Measurements from ENCODE around the gene PRL. TPM values are rescaled to one million over a fixed set of nuclear protein-coding genes. Genes with fewer than 3 reads are reported as not detected.

PRL gene
- total RNA-seq, 1 donor = not detected

- Histone ChIP-seq H3K4me3 (ENCODE audit: insufficient read depth, low read length) (no peak overlapping the region), H3K4me1 (ENCODE audit: insufficient read depth, low read length) (peaks cover 24% of the 10 kb centered on the region), H3K36me3 (ENCODE audit: insufficient read depth, low read length) (no peaks in the 10 kb centered on the region), H3K27me3 (ENCODE audit: insufficient read depth, low read length) (no peaks in the 10 kb centered on the region), H3K4me2 (ENCODE audit: insufficient read depth, low read length) (no peak overlapping the region), H3K9me3 (ENCODE audit: low read depth, low read length) (no peaks in the 10 kb centered on the region), H4K20me1 (ENCODE audit: insufficient read depth, low read length) (no peaks in the 10 kb centered on the region), H2AFZ (ENCODE audit: low read length) (no peak overlapping the region), H3K27ac (ENCODE audit: low read depth, low read length) (no peak overlapping the region), H3K79me2 (ENCODE audit: insufficient read depth, low read length) (no peaks in the 10 kb centered on the region)
- no peak for TF ChIP-seq CTCF (IDR thresholded peaks at IDR 0.05; ENCODE audit: extremely low read depth, low read depth, low read length)
- DNase-seq (ENCODE audit: insufficient read length, low spot score, missing footprints) = no peak
Observed at GRCh38 chr6:22253955-22254655, 42.7 kb downstream of the PRL start.

GRCh38 chr6:22251348-22251747 lies 45.5 kb downstream of the PRL start:
- H3K36me3 ChIP-seq (ENCODE audit: insufficient read depth, low read length) = no peaks in the 10 kb centered on the region
- H3K4me2 ChIP-seq (ENCODE audit: insufficient read depth, low read length) = no peak overlapping the region
- H3K4me3 ChIP-seq (ENCODE audit: insufficient read depth, low read length) = no peak overlapping the region
- peak; percentile 10 for DNase-seq (ENCODE audit: insufficient read length, low spot score, missing footprints)
- no peak overlapping the region for H2AFZ ChIP-seq (ENCODE audit: low read length)
- no peaks in the 10 kb centered on the region for H3K27me3 ChIP-seq (ENCODE audit: insufficient read depth, low read length)
- no peaks in the 10 kb centered on the region for H4K20me1 ChIP-seq (ENCODE audit: insufficient read depth, low read length)
- TF ChIP-seq CTCF (IDR thresholded peaks at IDR 0.05; ENCODE audit: extremely low read depth, low read depth, low read length) = no peak
- peak overlapping the region; percentile 53 for H3K27ac ChIP-seq (ENCODE audit: low read depth, low read length)
- H3K4me1 ChIP-seq (ENCODE audit: insufficient read depth, low read length) = peaks cover 39% of the 10 kb centered on the region
- no peaks in the 10 kb centered on the region for H3K9me3 ChIP-seq (ENCODE audit: low read depth, low read length)
- H3K79me2 ChIP-seq (ENCODE audit: insufficient read depth, low read length) = no peaks in the 10 kb centered on the region

- Histone ChIP-seq H3K9me3 (ENCODE audit: low read depth, low read length) (no peaks in the 10 kb centered on the region), H3K4me1 (ENCODE audit: insufficient read depth, low read length) (peaks cover 39% of the 10 kb centered on the region), H4K20me1 (ENCODE audit: insufficient read depth, low read length) (no peaks in the 10 kb centered on the region), H3K4me2 (ENCODE audit: insufficient read depth, low read length) (no peak overlapping the region), H3K79me2 (ENCODE audit: insufficient read depth, low read length) (no peaks in the 10 kb centered on the region), H2AFZ (ENCODE audit: low read length) (no peak overlapping the region), H3K36me3 (ENCODE audit: insufficient read depth, low read length) (no peaks in the 10 kb centered on the region), H3K4me3 (ENCODE audit: insufficient read depth, low read length) (no peak overlapping the region), H3K27ac (ENCODE audit: low read depth, low read length) (peak overlapping the region; percentile 53), H3K27me3 (ENCODE audit: insufficient read depth, low read length) (no peaks in the 10 kb centered on the region)
- no peak for DNase-seq (ENCODE audit: insufficient read length, low spot score, missing footprints)
- no peak for TF ChIP-seq CTCF (IDR thresholded peaks at IDR 0.05; ENCODE audit: extremely low read depth, low read depth, low read length)
Observed at GRCh38 chr6:22250486-22250885, 46.4 kb downstream of the PRL start.

- no peak for TF ChIP-seq CTCF (IDR thresholded peaks at IDR 0.05; ENCODE audit: extremely low read depth, low read depth, low read length)
- no peaks in the 10 kb centered on the region for H3K79me2 ChIP-seq (ENCODE audit: insufficient read depth, low read length)
- peaks cover 39% of the 10 kb centered on the region for H3K4me1 ChIP-seq (ENCODE audit: insufficient read depth, low read length)
- no peak overlapping the region for H2AFZ ChIP-seq (ENCODE audit: low read length)
- peak overlapping the region; percentile 87 for H3K27ac ChIP-seq (ENCODE audit: low read depth, low read length)
- no peaks in the 10 kb centered on the region for H3K9me3 ChIP-seq (ENCODE audit: low read depth, low read length)
- H4K20me1 ChIP-seq (ENCODE audit: insufficient read depth, low read length) = no peaks in the 10 kb centered on the region
- H3K36me3 ChIP-seq (ENCODE audit: insufficient read depth, low read length) = no peaks in the 10 kb centered on the region
- H3K4me2 ChIP-seq (ENCODE audit: insufficient read depth, low read length) = peak overlapping the region; percentile 58
- no peak overlapping the region for H3K4me3 ChIP-seq (ENCODE audit: insufficient read depth, low read length)
- H3K27me3 ChIP-seq (ENCODE audit: insufficient read depth, low read length) = no peaks in the 10 kb centered on the region
- DNase-seq (ENCODE audit: insufficient read length, low spot score, missing footprints) = no peak
Observed at GRCh38 chr6:22249711-22250350, 47.0 kb downstream of the PRL start.

Measured in osteoblast (primary cell).